Natural killer cell (primary cell): ENCODE results near the gene PTPRJ. TPM values are rescaled to one million over a fixed set of nuclear protein-coding genes. Genes with fewer than 3 reads are reported as not detected.

Source experiments
- ATAC-seq, 3 donors: fragments of 150-1000 bp in 2 of 3; fragments of 200-7000 bp in 1 of 3; cut with Tn5 transposase; 1 replicate in 1 of 3; 2 replicates in 2 of 3; pipeline ENCODE4 v1.10.0; 2021; ENCODE audit warnings: mild to moderate bottlenecking in 2 of 3, moderate library complexity in 2 of 3
- DNase-seq, 2 donors: peaks; one replicate each; pipeline versions ENCODE4 v3.0.0 to v3.0.0-alpha.2; 2013 to 2021; ENCODE audit warnings: mixed read lengths in 1 of 2
- H3K27ac ChIP-seq: one replicate; pipeline ENCODE4 v1.5.1; 2013; ENCODE audit warnings: mild to moderate bottlenecking, low read length
- H3K27me3 ChIP-seq: one replicate; pipeline ENCODE4 v1.6.1; 2013; ENCODE audit warnings: low read length; ENCODE audit not compliant: control insufficient read depth, insufficient read depth
- H3K36me3 ChIP-seq: one replicate; pipeline ENCODE4 v1.6.1; 2013; ENCODE audit warnings: low read length; ENCODE audit not compliant: control insufficient read depth, insufficient read depth
- H3K4me1 ChIP-seq: one replicate; pipeline ENCODE4 v1.6.1; 2013; ENCODE audit warnings: low read length; ENCODE audit not compliant: control insufficient read depth, insufficient read depth
- H3K4me3 ChIP-seq: one replicate; pipeline ENCODE4 v1.5.1; 2013; ENCODE audit warnings: low read length
- H3K9me3 ChIP-seq: one replicate; pipeline ENCODE4 v1.6.1; 2013; ENCODE audit warnings: low read length; ENCODE audit not compliant: control insufficient read depth, insufficient read depth
- H3K27ac Mint-ChIP-seq, 2 donors: one replicate each; pipeline ENCODE4 v1.8.0; 2022; ENCODE audit warnings: mild to moderate bottlenecking in 2 of 2, mixed read lengths in 2 of 2, moderate library complexity in 1 of 2
- H3K27me3 Mint-ChIP-seq, 2 donors: one replicate each; pipeline ENCODE4 v1.8.0; 2022; ENCODE audit warnings: low read depth in 2 of 2, mixed read lengths in 2 of 2
- H3K36me3 Mint-ChIP-seq: one replicate; pipeline ENCODE4 v1.8.0; 2022; ENCODE audit warnings: mixed read lengths
- H3K4me1 Mint-ChIP-seq, 2 donors: one replicate each; pipeline ENCODE4 v1.8.0; 2022; ENCODE audit warnings: mixed read lengths in 2 of 2
- H3K4me3 Mint-ChIP-seq: one replicate; pipeline ENCODE4 v1.8.0; 2022; ENCODE audit warnings: mild to moderate bottlenecking, moderate library complexity, mixed read lengths
- H3K9me3 Mint-ChIP-seq, 2 donors: one replicate each; pipeline ENCODE4 v1.8.0; 2022; ENCODE audit warnings: mixed read lengths in 2 of 2
- CTCF ChIP-seq: fragments of 200-600 bp; IDR thresholded peaks from one replicate; pipeline ENCODE4 v1.8.0; 2022; ENCODE audit warnings: antibody characterized with exemption
- WGBS: methylation state at CpG from one replicate; pipeline ENCODE4 v1.1.7; 2013; ENCODE audit warnings: missing lambda C conversion rate; ENCODE audit not compliant: insufficient coverage; 5-methylcytosine and 5-hydroxymethylcytosine counted together
- intact Hi-C: fragments of 100-400 bp; cut with micrococcal nuclease; formaldehyde crosslinking; loops from one replicate; pipeline ENCODE4 v1.14.2; 2022
- total RNA-seq, 4 donors: library from RNA; stranded (reverse); fragments of 120-200 nt in 1 of 4; gene quantifications; one replicate each; pipeline versions ENCODE4 v1.2.3 to v1.2.4, GENCODE V29; 2013 to 2022

The PTPRJ gene
- total RNA-seq, 3 donors from 2014 or later (not counting 1 experiment from before 2014, with no cell fraction given) = 110 to 127 (median 111) TPM

- Mint-ChIP-seq H3K4me1 (peaks cover 42 to 62% of the 10 kb centered on the region in 2 donors), H3K27me3 (no peaks in the 10 kb centered on the region), H3K4me3 (no peak overlapping the region), H3K27ac (peak overlapping the region; percentile 64 to 87), H3K9me3 (no peaks in the 10 kb centered on the region), H3K36me3 (no peaks in the 10 kb centered on the region)
- 90% methylated on average over 11 of the region's 11 CpGs for WGBS
- no peak for TF ChIP-seq CTCF
- DNase-seq (no peak), ATAC-seq (peak in 1 of 3 donors; percentile 66)
- H3K4me1 ChIP-seq = peaks cover 28% of the 10 kb centered on the region
- no peaks in the 10 kb centered on the region for H3K9me3 ChIP-seq
- H3K27me3 ChIP-seq = no peaks in the 10 kb centered on the region
- no peaks in the 10 kb centered on the region for H3K36me3 ChIP-seq
- H3K27ac ChIP-seq = no peak overlapping the region
- no peak overlapping the region for H3K4me3 ChIP-seq
- intact Hi-C loops = no loop called here
Observed at GRCh38 chr11:47992959-47993820, 12.8 kb downstream of the PTPRJ start.

- Mint-ChIP-seq H3K27me3 (no peaks in the 10 kb centered on the region), H3K4me3 (no peak overlapping the region), H3K27ac (no peak overlapping the region), H3K4me1 (peaks cover 50 to 67% of the 10 kb centered on the region in 2 donors), H3K9me3 (no peaks in the 10 kb centered on the region), H3K36me3 (no peaks in the 10 kb centered on the region)
- intact Hi-C loops = no loop called here
- 100% methylated on average over 2 of the region's 4 CpGs for WGBS
- H3K4me1 ChIP-seq = peaks cover 38% of the 10 kb centered on the region
- DNase-seq (no peak), ATAC-seq (no peak)
- no peak overlapping the region for H3K27ac ChIP-seq
- TF ChIP-seq CTCF = no peak
- H3K4me3 ChIP-seq = no peak overlapping the region
- H3K9me3 ChIP-seq = no peaks in the 10 kb centered on the region
- no peaks in the 10 kb centered on the region for H3K36me3 ChIP-seq
- H3K27me3 ChIP-seq = no peaks in the 10 kb centered on the region
Observed at GRCh38 chr11:47994417-47994816, 14.1 kb downstream of the PTPRJ start.

GRCh38 chr11:47995360-47995769 lies 15.0 kb downstream of the PTPRJ start:
- H3K9me3 Mint-ChIP-seq = no peaks in the 10 kb centered on the region
- Histone ChIP-seq H3K36me3 (no peaks in the 10 kb centered on the region), H3K4me1 (peaks cover 47% of the 10 kb centered on the region), H3K27ac (no peak overlapping the region), H3K9me3 (no peaks in the 10 kb centered on the region), H3K4me3 (no peak overlapping the region), H3K27me3 (no peaks in the 10 kb centered on the region)
- H3K27ac Mint-ChIP-seq = peak overlapping the region in 1 of 2 donors; percentile 54
- H3K4me3 Mint-ChIP-seq = no peak overlapping the region
- ATAC-seq (no peak), DNase-seq (no peak)
- H3K27me3 Mint-ChIP-seq = no peaks in the 10 kb centered on the region
- intact Hi-C loops = no loop called here
- H3K4me1 Mint-ChIP-seq = peaks cover 52 to 67% of the 10 kb centered on the region in 2 donors
- 100% methylated on average over 4 of the region's 4 CpGs for WGBS
- no peak for TF ChIP-seq CTCF
- H3K36me3 Mint-ChIP-seq = no peaks in the 10 kb centered on the region
